ENCODE results near the gene VIPR2.

VIPR2 gene

DNA sequence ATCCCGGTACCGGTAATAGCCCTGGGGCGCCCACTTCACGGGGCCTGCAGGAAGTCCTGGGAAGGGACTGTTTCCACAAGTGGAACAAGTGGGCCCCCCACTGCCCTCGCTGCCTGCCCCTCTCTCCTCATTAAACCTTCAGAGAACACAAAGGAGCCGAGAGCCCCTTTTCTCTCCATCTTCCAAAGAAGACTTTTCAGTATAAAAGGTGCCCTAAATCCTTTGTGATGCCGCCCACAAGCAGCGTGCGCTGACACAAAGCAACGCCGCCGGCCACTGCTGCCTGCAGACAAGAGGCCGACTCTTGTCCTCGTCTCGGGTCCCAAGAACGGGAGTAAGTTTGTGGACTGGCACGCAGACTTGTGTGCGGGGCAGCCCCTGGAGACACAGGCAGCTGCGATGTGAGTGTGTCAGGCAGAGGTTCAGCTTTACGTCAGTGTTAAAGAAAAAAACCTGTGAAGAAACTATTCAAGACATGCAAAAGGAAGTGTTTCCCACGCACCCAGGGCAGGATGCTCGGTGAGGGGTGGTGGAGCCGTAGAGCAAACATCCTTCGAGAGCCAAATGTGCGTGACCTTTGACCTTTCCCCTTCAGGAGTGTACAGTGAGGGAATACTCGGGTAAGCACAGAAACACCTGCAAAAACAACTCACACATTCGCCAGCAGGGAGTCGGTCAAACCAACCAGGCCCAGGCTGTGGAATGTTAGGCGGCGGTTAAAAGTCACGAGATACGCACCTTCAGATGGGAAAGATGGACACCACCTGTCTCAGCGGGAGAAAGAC is 118.2 kb downstream of the VIPR2 start:
- no peak for DNase-seq (ENCODE audit: low read depth, low spot score)

- no peak for DNase-seq (ENCODE audit: low read depth, low spot score)
Measured at GRCh38 chr7:159025161-159025779, 119.4 kb downstream of the VIPR2 start.

DNA sequence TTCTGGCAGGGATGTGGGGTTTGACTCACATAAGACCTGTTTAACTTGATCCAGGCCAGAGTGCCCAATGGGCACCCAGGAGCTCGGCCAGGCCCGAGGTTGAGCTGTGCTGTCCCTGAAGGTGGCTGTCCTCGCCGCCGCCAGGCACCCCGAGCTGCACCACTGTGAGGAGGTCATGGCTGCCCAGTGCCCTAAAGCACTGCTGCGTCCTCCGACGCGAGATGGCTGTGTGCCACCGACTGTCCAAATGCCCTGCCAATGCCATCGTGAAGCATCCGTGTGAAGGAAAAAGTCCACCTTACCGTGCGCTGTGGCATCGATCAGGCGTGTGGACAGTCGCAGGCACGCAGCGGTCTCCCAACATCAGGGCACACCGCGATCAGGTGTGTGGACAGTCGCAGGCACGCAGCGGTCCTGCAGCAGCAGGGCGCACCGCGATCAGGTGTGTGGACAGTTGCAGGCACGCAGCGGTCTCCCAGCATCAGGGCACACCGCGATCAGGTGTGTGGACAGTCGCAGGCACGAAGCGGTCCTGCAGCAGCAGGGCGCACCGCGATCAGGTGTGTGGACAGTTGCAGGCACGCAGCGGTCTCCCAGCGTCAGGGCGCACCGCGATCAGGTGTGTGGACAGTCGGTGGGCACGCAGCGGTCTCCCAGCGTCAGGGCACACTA is 120.3 kb downstream of the VIPR2 start:
- no peak for DNase-seq (ENCODE audit: low read depth, low spot score)

DNA sequence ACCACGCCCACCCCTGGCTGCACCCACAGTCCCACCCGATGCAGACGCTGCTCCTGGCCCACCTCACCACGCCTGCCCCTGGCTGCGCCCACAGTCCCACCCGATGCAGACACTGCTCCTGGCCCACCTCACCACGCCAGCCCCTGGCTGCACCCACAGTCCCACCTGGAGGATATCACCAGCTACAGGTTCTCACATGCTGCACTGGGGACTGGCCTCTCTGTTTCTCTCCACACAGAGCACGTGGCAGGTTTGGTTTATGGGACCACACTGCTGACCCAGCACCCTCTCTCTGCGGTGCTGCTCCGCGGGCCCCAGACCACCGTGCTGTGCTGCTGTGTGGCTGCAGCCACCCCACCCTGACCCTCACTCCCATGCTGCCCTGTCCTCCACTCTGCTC is 120.9 kb downstream of the VIPR2 start:
- no peak for DNase-seq (ENCODE audit: low read depth, low spot score)

- no peak for DNase-seq (ENCODE audit: low read depth, low spot score)
Measured at GRCh38 chr7:159023206-159023605, 121.5 kb downstream of the VIPR2 start.

DNA sequence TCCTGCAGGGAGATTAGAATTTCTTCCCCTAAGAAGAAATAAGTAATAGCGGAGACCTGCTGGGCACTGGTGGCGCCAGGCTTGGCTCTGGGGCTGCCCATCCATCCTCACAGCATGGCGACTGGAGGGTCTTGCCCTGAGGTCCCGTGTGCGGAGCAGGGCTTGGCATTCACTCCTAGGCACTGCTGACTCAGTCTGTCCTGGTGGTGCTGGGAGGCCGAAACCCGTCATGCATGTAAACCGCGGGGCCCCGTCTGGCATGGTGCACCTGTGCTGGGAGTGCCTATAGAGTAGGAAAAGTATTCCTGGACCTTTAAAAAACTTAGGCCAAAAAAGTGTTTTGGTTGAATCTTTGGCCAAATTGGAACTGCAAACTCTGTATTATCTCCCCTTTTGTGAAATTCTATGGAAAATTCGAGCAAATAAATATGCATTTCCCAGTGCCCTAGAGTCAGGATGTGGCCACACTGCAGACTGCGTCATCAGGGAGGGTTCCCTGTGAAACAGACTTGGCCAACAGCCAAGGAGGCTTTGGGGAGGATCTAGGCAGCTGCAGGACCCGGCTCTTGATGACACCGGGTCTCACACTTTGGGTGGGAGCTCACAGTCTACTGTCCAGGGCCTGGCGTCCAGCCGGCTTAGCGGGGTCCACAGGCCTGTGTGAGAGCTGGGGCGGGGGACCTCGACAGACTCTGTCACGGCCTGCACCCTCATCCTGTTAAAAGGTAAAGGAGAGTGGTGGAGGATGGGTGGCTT is 122.3 kb downstream of the VIPR2 start:
- no peak for DNase-seq (ENCODE audit: low read depth, low spot score)

DNA sequence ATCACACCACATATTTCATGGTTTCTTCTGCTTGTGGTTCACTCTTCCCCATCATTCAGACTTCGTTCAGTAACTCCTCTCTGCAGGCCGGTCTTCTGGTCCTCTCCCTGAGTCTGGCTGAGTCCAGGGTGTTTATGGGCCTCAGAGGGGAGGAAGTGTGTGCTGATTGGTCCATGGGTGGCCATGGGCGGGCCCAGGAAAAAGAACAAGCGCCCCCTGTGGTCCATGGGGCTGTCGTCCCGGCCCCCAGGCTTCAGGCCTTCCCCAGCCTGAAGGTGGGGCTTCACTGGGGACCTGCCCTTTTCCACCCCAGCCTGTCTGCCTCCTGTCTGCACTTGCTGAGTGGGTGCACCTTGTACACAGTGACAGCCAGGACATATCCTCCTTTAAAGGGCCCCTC is 123.7 kb downstream of the VIPR2 start:
- DNase-seq (ENCODE audit: low read depth, low spot score): no peak

DNA sequence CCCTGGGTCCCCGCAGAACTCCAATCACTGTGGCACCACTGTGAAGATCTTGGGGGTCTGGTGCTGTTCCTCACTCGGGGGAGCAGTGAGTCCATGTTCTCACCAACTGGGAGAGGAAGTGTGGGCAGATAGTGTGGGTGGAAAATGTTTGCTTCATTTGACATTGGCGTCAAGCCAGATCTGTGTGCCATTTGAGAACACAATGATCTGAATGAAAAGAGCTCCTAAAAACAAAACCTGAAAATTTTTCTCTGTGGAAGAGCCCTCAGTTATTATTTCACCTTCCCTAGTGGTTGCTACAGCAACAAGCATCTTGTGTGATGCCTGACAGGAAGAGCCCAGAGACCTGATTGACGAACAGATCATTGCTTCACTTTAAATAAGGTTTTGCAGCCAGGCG is 125.6 kb downstream of the VIPR2 start:
- no peak for DNase-seq (ENCODE audit: low read depth, low spot score)

GRCh38 chr7:159017741-159018140 is 126.9 kb downstream of the VIPR2 start:
- DNase-seq (ENCODE audit: low read depth, low spot score): no peak

DNA sequence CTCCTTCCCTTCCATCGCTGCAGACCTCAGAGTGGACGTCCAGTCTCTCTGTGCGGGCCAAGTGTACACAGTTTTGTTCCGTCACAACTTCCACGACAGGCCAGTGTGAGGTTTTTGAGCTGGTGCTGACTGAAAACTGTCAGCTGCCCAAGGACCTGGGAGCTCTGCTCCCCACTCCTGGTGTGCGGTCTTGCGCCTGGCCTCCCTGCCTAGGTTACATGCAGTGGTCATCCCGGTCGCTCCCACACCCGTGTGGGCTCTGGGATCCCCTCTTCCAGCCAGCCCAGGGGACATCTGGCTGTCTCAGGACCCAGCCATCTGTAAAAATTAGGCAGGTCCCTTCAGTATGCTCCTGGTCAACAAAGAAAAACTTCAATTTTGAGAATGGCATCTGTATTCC is 127.5 kb downstream of the VIPR2 start:
- no peak for DNase-seq (ENCODE audit: low read depth, low spot score)

DNA sequence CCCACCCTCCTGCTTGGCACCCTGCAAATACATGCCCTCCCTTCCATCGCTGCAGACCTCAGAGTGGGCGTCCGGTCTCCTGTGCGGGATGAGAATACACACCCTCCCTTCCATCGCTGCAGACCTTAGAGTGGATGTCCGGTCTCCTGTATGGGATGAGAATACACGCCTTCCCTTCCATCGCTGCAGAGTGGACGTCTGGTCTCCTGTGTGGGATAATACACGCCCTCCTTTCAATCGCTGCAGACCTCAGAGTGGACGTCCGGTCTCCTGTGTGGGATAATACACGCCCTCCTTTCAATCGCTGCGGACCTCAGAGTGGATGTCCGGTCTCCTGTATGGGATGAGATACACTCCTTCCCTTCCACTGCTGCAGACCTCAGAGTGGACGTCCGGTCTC is 128.1 kb downstream of the VIPR2 start:
- DNase-seq (ENCODE audit: low read depth, low spot score): no peak

DNA sequence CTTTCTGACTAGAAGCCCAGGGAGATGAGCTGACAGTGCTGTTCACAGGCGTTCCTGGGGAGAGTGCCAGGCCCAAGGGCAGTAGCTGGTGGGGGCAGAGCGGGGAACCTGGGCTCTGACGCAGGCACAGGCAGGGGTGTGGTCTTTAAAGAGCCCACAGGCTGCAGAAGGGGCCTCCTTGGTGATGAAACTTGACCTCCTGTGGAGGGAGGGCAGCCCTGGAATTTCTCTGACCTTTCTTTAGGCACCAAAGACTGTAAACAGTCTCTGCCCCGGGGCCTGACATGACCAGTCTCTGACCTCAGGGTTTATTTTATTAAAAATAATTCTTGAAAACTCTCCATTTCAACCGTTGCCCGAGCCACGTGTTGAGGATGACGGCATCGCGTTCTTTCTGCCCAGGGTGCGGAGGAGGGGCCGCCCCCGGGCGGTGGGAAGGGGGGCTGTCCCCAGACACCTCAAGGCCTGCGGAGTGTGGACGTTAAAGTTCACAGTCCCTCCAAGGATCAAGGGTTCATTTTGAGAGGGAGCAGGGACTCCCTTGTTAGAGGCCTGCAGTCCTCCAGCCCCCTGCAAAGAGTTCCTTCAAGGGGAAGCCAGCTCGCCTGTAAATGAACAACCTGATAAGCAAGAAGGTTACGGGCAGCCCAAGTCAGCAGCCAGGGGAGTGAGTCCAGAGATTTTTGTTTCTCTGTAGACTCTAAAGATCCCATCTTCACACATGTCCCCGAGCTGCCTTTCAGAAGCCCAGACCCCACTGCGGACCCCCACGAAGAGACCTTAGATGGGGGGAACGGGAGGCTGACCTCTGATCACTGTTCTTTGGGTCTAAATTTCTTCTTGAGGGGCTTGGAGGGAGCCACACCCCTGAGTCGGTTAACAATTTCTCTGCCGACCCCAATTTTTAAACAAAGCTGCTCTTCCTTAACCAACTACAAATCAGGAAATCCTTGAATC is 128.9 kb downstream of the VIPR2 start:
- DNase-seq (ENCODE audit: low read depth, low spot score): no peak

- DNase-seq (ENCODE audit: low read depth, low spot score): no peak
Measured at GRCh38 chr7:159015081-159015453, 129.6 kb downstream of the VIPR2 start.

DNA sequence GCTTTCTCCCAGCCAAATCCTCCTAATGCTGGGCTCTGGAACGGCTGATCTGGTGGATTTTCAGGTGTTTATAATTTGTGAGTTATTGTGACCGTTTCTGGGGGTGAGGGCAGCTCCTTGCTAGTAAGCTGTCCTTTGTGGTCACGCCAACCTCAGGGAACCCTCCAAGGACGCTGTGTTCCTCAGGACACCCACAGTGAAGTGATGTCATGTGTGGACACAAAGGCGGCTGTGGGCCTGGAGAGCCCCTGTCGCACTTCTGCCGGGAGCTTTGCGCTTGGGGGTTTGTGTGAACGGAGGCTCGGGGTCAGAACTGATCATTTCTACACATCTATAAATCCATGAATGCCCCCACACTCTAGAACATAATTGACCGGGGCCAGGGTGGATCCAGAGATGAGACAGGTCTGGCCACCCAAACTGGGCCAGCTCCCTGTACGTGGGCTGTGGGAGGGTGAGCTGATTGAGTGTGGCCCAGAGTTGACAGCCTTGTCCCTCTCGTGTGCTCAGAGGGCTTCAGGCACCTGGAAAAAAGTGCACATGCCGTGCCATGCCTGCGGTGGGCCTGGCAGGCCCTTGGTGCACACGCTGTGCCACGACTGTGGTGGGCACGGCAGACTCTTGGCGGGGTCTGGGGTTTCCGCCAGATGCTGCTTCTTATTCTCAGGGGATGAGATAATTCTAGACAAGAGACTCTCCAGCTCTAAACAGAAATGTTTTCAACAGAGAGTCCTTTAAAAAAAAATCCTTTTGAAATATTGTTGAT is 130.2 kb downstream of the VIPR2 start:
- DNase-seq (ENCODE audit: low read depth, low spot score): no peak

GRCh38 chr7:159013825-159014289 is 130.8 kb downstream of the VIPR2 start:
- DNase-seq (ENCODE audit: low read depth, low spot score): no peak

GRCh38 chr7:159013181-159013690 is 131.4 kb downstream of the VIPR2 start:
- no peak for DNase-seq (ENCODE audit: low read depth, low spot score)

- no peak for DNase-seq (ENCODE audit: low read depth, low spot score)
Measured at GRCh38 chr7:159012353-159013069, 132.2 kb downstream of the VIPR2 start.

- DNase-seq (ENCODE audit: low read depth, low spot score): no peak
Measured at GRCh38 chr7:159011722-159012022, 133.0 kb downstream of the VIPR2 start.

- no peak for DNase-seq (ENCODE audit: low read depth, low spot score)
Measured at GRCh38 chr7:159010937-159011721, 133.5 kb downstream of the VIPR2 start.
